Liver (tissue), 9 donors: ENCODE measurements around the gene RAB31. TPM values are rescaled to one million over a fixed set of nuclear protein-coding genes. Genes with fewer than 3 reads are reported as not detected.

ENCODE experiments used
- DNase-seq: peaks from one replicate; pipeline ENCODE4 v3.0.0-alpha.2; 2017; ENCODE audit warnings: low spot score
- H3K27ac ChIP-seq, 2 donors: one replicate each; pipeline ENCODE4 v1.7.0; 2013; ENCODE audit warnings: inconsistent platforms in 2 of 2, low read length in 2 of 2, control low read depth in 1 of 2, low read depth in 1 of 2, mild to moderate bottlenecking in 1 of 2
- H3K27me3 ChIP-seq, 4 donors: one replicate each; pipeline versions ENCODE4 v1.6.1 to v1.7.0; 2013; ENCODE audit warnings: low read length in 3 of 4, inconsistent platforms in 1 of 4, mild to moderate bottlenecking in 1 of 4, moderate library complexity in 1 of 4; ENCODE audit not compliant: control insufficient read depth in 4 of 4, insufficient read depth in 4 of 4
- H3K36me3 ChIP-seq, 4 donors: one replicate each; pipeline versions ENCODE4 v1.6.1 to v1.7.0; 2013; ENCODE audit warnings: low read length in 3 of 4, mild to moderate bottlenecking in 3 of 4, low read depth in 1 of 4, moderate library complexity in 1 of 4; ENCODE audit not compliant: control insufficient read depth in 4 of 4, insufficient read depth in 3 of 4
- H3K4me1 ChIP-seq, 4 donors: one replicate each; pipeline versions ENCODE4 v1.6.1 to v1.7.0; 2013; ENCODE audit warnings: low read length in 3 of 4, mild to moderate bottlenecking in 3 of 4, moderate library complexity in 1 of 4; ENCODE audit not compliant: control insufficient read depth in 4 of 4, insufficient read depth in 4 of 4
- H3K4me3 ChIP-seq, 3 donors: one replicate each; pipeline versions ENCODE4 v1.6.1 to v1.7.0; 2013; ENCODE audit warnings: low read length in 3 of 3, control low read depth in 1 of 3, low read depth in 1 of 3, mild to moderate bottlenecking in 1 of 3
- H3K9ac ChIP-seq, 2 donors: one replicate each; pipeline ENCODE4 v1.7.0; 2013; ENCODE audit warnings: low read length in 2 of 2, mild to moderate bottlenecking in 2 of 2, moderate library complexity in 2 of 2, control low read depth in 1 of 2, low read depth in 1 of 2
- H3K9me3 ChIP-seq, 4 donors: one replicate each; pipeline versions ENCODE4 v1.6.1 to v1.7.0; 2013; ENCODE audit warnings: low read length in 3 of 4; ENCODE audit not compliant: control insufficient read depth in 4 of 4
- FOXA1 ChIP-seq: IDR thresholded peaks from 2 replicates; pipeline ENCODE4 v1.6.1; 2016; ENCODE audit warnings: antibody characterized with exemption
- MAX ChIP-seq: IDR thresholded peaks from 2 replicates; pipeline ENCODE4 v1.6.1; 2016; ENCODE audit warnings: antibody characterized with exemption
- RAD21 ChIP-seq, 2 donors: IDR thresholded peaks; 2 replicates each; pipeline ENCODE4 v1.6.1; 2016; ENCODE audit warnings: antibody characterized with exemption in 2 of 2, mild to moderate bottlenecking in 2 of 2
- REST ChIP-seq: IDR thresholded peaks from 2 replicates; pipeline ENCODE4 v1.6.1; 2016; ENCODE audit warnings: antibody characterized with exemption, mild to moderate bottlenecking
- RXRA ChIP-seq, 2 donors: IDR thresholded peaks; 2 replicates each; pipeline ENCODE4 v1.6.1; 2017 to 2018; ENCODE audit warnings: antibody characterized with exemption in 2 of 2, mild to moderate bottlenecking in 1 of 2
- SP1 ChIP-seq: IDR thresholded peaks from 2 replicates; pipeline ENCODE4 v1.6.1; 2018; ENCODE audit warnings: antibody characterized with exemption, mild to moderate bottlenecking
- YY1 ChIP-seq: IDR thresholded peaks from 2 replicates; pipeline ENCODE4 v1.6.1; 2016; ENCODE audit warnings: antibody characterized with exemption, mild to moderate bottlenecking
- ZBTB33 ChIP-seq: IDR thresholded peaks from 2 replicates; pipeline ENCODE4 v1.6.1; 2016; ENCODE audit warnings: antibody characterized with exemption
- WGBS: extraction: QIAGEN DNeasy Blood & Tissue Kit; methylation state at CpG from one replicate; pipeline ENCODE4 v1.1.7; 2013; 5-methylcytosine and 5-hydroxymethylcytosine counted together
- polyA plus RNA-seq, 2 donors: library from polyadenylated mRNA; stranded (reverse) in 1 of 2; unstranded in 1 of 2; fragments of 200-250 nt in 1 of 2; fragments of >200 nt in 1 of 2; fragmentation: Nextera tagmentation in 1 of 2; extraction: Ambion mirVana in 1 of 2; gene quantifications; one replicate each; pipeline versions ENCODE4 v1.2.1 to v1.2.3, GENCODE V29; 2013 to 2015
- total RNA-seq, 2 donors: library from RNA; depleted of rRNA; stranded (reverse); fragments of >200 nt; gene quantifications; one replicate each; pipeline ENCODE4 v1.2.3, GENCODE V29; 2014
- TF ChIP-seq, protein P1 (sequence below): fragments of 150-350 bp; IDR thresholded peaks from 2 replicates; pipeline ENCODE4 v1.5.1; 2017; ENCODE audit warnings: improper control_type of control experiment, low read depth, low read length; ENCODE audit not compliant: missing input control
- donor health status: healthy.
- donor health status: healthy.
- donor health status: healthy.
- donor health status: healthy.
- donor health status: healthy.

The RAB31 gene
- total and polyA plus RNA-seq, 4 donors: 3.6 to 12.8 (median 9.7) TPM

DNA sequence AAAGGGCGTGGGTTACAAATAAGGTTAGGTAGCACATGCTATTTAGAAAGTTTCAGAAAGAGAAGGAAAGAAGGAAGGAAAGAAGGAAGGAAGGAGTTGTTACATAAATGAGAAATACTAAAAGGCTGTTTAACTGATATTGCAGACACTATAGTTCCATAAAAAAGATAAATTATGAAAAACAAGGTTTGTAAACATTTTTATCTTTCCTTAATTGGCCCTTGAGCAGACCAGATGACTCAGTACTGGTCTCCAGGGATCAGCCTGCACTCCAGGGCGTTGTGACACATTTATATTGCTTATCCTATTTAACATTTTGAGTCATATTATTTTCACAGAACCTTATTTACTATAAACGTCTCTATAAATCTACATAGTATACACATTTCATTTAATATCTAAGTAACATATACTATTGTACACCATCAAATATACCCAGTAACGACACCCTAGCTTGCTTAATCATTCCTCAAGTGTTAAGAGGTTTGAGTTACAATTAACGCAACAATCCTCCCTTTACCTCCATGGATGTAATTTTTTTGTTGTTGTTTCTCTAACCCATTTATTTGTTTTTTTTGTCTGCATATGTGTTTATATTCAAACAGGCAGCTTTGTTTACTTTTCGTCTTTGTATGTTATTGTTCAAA, 2.8 kb upstream of the RAB31 start:
- WGBS: 68% methylated on average over 6 of the region's 6 CpGs
- Histone ChIP-seq H3K9ac (no peak overlapping the region), H3K4me1 (peaks cover 0 to 13% (median 10%) of the 10 kb centered on the region in 4 donors), H3K36me3 (no peaks in the 10 kb centered on the region), H3K27ac (no peak overlapping the region), H3K4me3 (no peak overlapping the region), H3K9me3 (no peaks in the 10 kb centered on the region), H3K27me3 (no peaks in the 10 kb centered on the region)
- TF ChIP-seq, protein P1, sequence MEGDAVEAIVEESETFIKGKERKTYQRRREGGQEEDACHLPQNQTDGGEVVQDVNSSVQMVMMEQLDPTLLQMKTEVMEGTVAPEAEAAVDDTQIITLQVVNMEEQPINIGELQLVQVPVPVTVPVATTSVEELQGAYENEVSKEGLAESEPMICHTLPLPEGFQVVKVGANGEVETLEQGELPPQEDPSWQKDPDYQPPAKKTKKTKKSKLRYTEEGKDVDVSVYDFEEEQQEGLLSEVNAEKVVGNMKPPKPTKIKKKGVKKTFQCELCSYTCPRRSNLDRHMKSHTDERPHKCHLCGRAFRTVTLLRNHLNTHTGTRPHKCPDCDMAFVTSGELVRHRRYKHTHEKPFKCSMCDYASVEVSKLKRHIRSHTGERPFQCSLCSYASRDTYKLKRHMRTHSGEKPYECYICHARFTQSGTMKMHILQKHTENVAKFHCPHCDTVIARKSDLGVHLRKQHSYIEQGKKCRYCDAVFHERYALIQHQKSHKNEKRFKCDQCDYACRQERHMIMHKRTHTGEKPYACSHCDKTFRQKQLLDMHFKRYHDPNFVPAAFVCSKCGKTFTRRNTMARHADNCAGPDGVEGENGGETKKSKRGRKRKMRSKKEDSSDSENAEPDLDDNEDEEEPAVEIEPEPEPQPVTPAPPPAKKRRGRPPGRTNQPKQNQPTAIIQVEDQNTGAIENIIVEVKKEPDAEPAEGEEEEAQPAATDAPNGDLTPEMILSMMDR: no peak
- TF ChIP-seq REST (no peak), FOXA1 (no peak), MAX (no peak), YY1 (no peak), RXRA (IDR thresholded peaks at IDR 0.05) (no peak)
- DNase-seq: no peak

GRCh38 chr18:9706081-9706935, 1.8 kb upstream of the RAB31 start:
- H3K9me3 ChIP-seq: no peaks in the 10 kb centered on the region
- H3K4me1 ChIP-seq: peaks cover 0 to 13% (median 10%) of the 10 kb centered on the region in 4 donors
- WGBS: 87% methylated on average over 12 of the region's 12 CpGs

More at GRCh38 chr18:9706081-9706935, 1.8 kb upstream of the RAB31 start:
- Histone ChIP-seq H3K27ac (no peak overlapping the region), H3K27me3 (no peaks in the 10 kb centered on the region), H3K36me3 (no peaks in the 10 kb centered on the region), H3K4me3 (no peak overlapping the region), H3K9ac (no peak overlapping the region)
- TF ChIP-seq, protein P1: no peak
- TF ChIP-seq MAX (no peak), RAD21 (IDR thresholded peaks at IDR 0.05) (no peak), ZBTB33 (no peak), FOXA1 (no peak), SP1 (no peak), RXRA (IDR thresholded peaks at IDR 0.05) (no peak)
- no peak for DNase-seq
